GM23248 (cell line): Measurements from ENCODE around the gene KNOP1. TPM values are rescaled to one million over a fixed set of nuclear protein-coding genes. Genes with fewer than 3 reads are reported as not detected.

Experiments
- DNase-seq: peaks from one replicate; pipeline ENCODE4 v3.0.0-alpha.2; 2015
- H2AFZ ChIP-seq: fragments of 200-600 bp; sonication (generic); 2 replicates; pipeline ENCODE4 v1.6.1; 2016; ENCODE audit warnings: antibody characterized with exemption
- H3F3A ChIP-seq: fragments of 200-600 bp; sonication (generic); 2 replicates; pipeline ENCODE4 v1.6.1; 2016; ENCODE audit warnings: mild to moderate bottlenecking, antibody characterized with exemption, mixed run types; ENCODE audit not compliant: insufficient read depth
- H3K27ac ChIP-seq: fragments of 200-600 bp; sonication (generic); 2 replicates; pipeline ENCODE4 v1.5.1; 2016; ENCODE audit warnings: mild to moderate bottlenecking
- H3K27me3 ChIP-seq: fragments of 200-600 bp; sonication (generic); replicated peaks from 2 replicates; pipeline ENCODE4 v1.6.1; 2016; ENCODE audit warnings: mild to moderate bottlenecking; ENCODE audit not compliant: insufficient read depth
- H3K36me3 ChIP-seq: fragments of 200-600 bp; sonication (generic); 2 replicates; pipeline ENCODE4 v1.6.1; 2016; ENCODE audit warnings: low read depth, mild to moderate bottlenecking
- H3K4me1 ChIP-seq: fragments of 200-600 bp; sonication (generic); 2 replicates; pipeline ENCODE4 v1.6.1; 2016; ENCODE audit warnings: mild to moderate bottlenecking; ENCODE audit not compliant: insufficient read depth
- H3K4me2 ChIP-seq: fragments of 200-600 bp; sonication (generic); one replicate; pipeline ENCODE4 v1.6.1; 2016; ENCODE audit warnings: mild to moderate bottlenecking; ENCODE audit not compliant: unreplicated experiment
- H3K4me3 ChIP-seq: fragments of 200-600 bp; sonication (generic); 2 replicates; pipeline ENCODE4 v1.5.1; 2016; ENCODE audit warnings: mild to moderate bottlenecking
- H3K79me2 ChIP-seq: fragments of 200-600 bp; sonication (generic); 2 replicates; pipeline ENCODE4 v1.6.1; 2016; ENCODE audit warnings: mild to moderate bottlenecking; ENCODE audit not compliant: insufficient read depth
- H3K9ac ChIP-seq: fragments of 200-600 bp; sonication (generic); 2 replicates; pipeline ENCODE4 v1.6.1; 2016; ENCODE audit warnings: mild to moderate bottlenecking
- H3K9me2 ChIP-seq: fragments of 200-600 bp; sonication (generic); 2 replicates; pipeline ENCODE4 v1.6.1; 2016; ENCODE audit warnings: mixed run types, mild to moderate bottlenecking, moderate library complexity; ENCODE audit not compliant: insufficient read depth
- H3K9me3 ChIP-seq: fragments of 200-600 bp; sonication (generic); one replicate; pipeline ENCODE4 v1.6.1; 2017; ENCODE audit warnings: low read depth
- H4K20me1 ChIP-seq: fragments of 200-600 bp; sonication (generic); 2 replicates; pipeline ENCODE4 v1.6.0; 2016; ENCODE audit not compliant: insufficient read depth
- EZH2 ChIP-seq: fragments of 200-600 bp; sonication (generic); IDR thresholded peaks from 2 replicates; pipeline ENCODE4 v1.6.1; 2018; ENCODE audit warnings: antibody characterized with exemption, mild to moderate bottlenecking; ENCODE audit not compliant: insufficient read depth, poor library complexity, severe bottlenecking
- EZH2phosphoT487 ChIP-seq: fragments of 200-600 bp; sonication (generic); IDR thresholded peaks from 2 replicates; pipeline ENCODE4 v1.6.1; 2018; ENCODE audit warnings: antibody characterized with exemption, moderate library complexity, mild to moderate bottlenecking, low read depth; ENCODE audit not compliant: insufficient read depth
- WGBS, 2 experiments: methylation state at CpG; one replicate each; pipeline ENCODE4 v1.1.6; 2015 to 2017; ENCODE audit warnings: low lambda C conversion rate in 2 of 2, low coverage in 1 of 2; ENCODE audit errors: missing lambda C conversion rate in 2 of 2; 5-methylcytosine and 5-hydroxymethylcytosine counted together
- in situ Hi-C: fragments of 300-500 bp; cut with MboI; formaldehyde crosslinking; loops from 2 replicates; pipeline ENCODE4 v1.15.0; 2020
- polyA plus RNA-seq: library from polyadenylated mRNA; unstranded; fragments of >200 nt; fragmentation: Nextera tagmentation; extraction: Ambion mirVana; gene quantifications from 2 replicates; pipeline ENCODE4 v1.2.1, GENCODE V29; 2016
- total RNA-seq: library from RNA; depleted of rRNA; stranded (reverse); fragments of >200 nt; shearing (Covaris generic); gene quantifications from 2 replicates; pipeline ENCODE4 v1.2.3, GENCODE V29; 2014

KNOP1 gene
- total and polyA plus RNA-seq, 2 experiments from 2014 or later = 8.0 to 15.6 TPM

DNA sequence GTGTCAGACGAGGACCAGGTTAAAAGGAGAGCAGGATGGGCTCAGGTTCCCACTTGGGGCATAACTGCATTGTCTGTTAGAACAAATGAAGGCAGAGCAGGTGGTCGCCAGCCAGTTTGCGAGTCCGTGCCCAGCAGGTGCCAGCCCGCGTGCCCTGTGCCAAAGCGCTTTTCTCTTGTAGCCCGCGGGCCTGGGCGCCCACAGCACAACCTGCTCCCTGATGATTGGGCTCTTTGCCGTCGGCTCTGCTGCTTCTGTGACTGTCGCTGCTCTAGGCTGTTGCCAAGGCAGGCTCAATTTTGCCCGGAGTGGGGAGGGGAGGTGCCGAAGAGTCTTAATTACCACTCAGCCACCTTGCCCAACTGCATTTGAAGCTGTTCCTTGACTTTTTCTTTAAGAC lies 21.1 kb downstream of the KNOP1 start:
- TF ChIP-seq EZH2 (no peak), EZH2phosphoT487 (no peak)
- H3K4me1 ChIP-seq = peaks cover 43% of the 10 kb centered on the region
- in situ Hi-C loops = no loop called here
- H3K79me2 ChIP-seq = no peaks in the 10 kb centered on the region
- peak overlapping the region; percentile 53 for H3K4me2 ChIP-seq
- no peak overlapping the region for H3K4me3 ChIP-seq
- peak overlapping the region; percentile 81 for H3K27ac ChIP-seq
- H3K9me2 ChIP-seq = no peaks in the 10 kb centered on the region
- no peaks in the 10 kb centered on the region for H3K36me3 ChIP-seq
- peak overlapping the region; percentile 75 for H3K9ac ChIP-seq
- no peaks in the 10 kb centered on the region for H3K9me3 ChIP-seq
- 71 to 79% methylated on average over 15 of the region's 15 CpGs for WGBS, 2 experiments
- peaks cover 46% of the 10 kb centered on the region for H3F3A ChIP-seq
- DNase-seq = no peak
- no peak overlapping the region for H2AFZ ChIP-seq
- H4K20me1 ChIP-seq = no peaks in the 10 kb centered on the region
- H3K27me3 ChIP-seq = no peaks in the 10 kb centered on the region

DNA sequence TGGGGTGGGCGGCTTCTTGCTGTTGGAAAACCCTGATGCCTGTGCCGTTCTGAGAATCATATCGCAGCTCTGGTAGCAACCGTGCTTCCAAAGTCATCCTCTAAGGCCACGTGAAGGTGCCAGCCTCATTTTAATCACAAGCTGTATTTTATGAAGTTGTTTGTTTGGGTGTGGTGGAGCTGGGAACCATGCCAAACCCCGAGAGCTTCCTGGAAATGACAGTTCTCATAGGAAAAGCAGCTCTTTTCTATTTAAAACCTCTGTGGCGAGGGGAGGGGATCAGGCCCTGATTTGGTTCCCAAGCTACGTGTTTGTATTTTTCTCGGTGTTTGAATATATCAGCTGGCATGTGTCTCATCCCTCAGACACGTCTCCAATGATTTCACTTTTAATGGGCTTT lies 21.7 kb downstream of the KNOP1 start:
- WGBS, 2 experiments = 8 to 9% methylated on average over 10 of the region's 10 CpGs
- in situ Hi-C loops = no loop called here

DNA sequence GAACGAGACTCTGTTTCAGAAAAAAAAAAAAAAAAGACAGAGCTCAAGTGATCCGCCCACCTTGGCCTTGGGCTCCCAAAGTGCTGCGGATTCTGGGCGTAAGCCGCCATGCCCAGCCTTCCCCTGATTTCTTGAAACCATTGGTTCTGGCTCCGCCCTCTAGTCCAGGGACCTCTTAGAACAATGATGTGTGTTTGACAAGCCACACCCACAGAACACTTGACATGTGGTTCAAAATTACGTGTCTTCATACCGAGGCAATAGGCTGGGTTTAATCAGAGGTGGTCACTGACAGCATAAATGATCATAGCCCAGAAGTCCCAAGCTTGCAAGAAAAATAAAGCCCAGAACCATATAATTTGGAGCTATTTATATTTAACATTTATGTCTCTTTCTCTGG lies 23.0 kb downstream of the KNOP1 start:
- TF ChIP-seq EZH2phosphoT487 (no peak), EZH2 (no peak)
- peaks cover 31% of the 10 kb centered on the region for H3F3A ChIP-seq
- H3K4me2 ChIP-seq = no peak overlapping the region
- H2AFZ ChIP-seq = no peak overlapping the region
- H3K9ac ChIP-seq = no peak overlapping the region
- no peaks in the 10 kb centered on the region for H3K9me2 ChIP-seq
- peak; percentile 16 for DNase-seq
- H3K36me3 ChIP-seq = 0 out of 2 replicates have a peak, but pooled peaks cover 2% of the 10 kb centered on the region
- no peaks in the 10 kb centered on the region for H3K79me2 ChIP-seq
- in situ Hi-C loops = no loop called here
- H3K27ac ChIP-seq = no peak overlapping the region
- H3K4me1 ChIP-seq = peaks cover 28% of the 10 kb centered on the region
- 63 to 69% methylated on average over 8 of the region's 8 CpGs for WGBS, 2 experiments
- H3K27me3 ChIP-seq = no peaks in the 10 kb centered on the region
- H3K9me3 ChIP-seq = no peaks in the 10 kb centered on the region
- H3K4me3 ChIP-seq = no peak overlapping the region
- H4K20me1 ChIP-seq = no peaks in the 10 kb centered on the region

More for the DNA sequence above, 21.7 kb downstream of the KNOP1 start:
- TF ChIP-seq EZH2 = no peak
- TF ChIP-seq EZH2phosphoT487 = no peak
- Histone ChIP-seq H2AFZ (peak overlapping the region; percentile 48; the same call in 1 of the 2 replicates), H3K27me3 (no peaks in the 10 kb centered on the region), H3K4me2 (peak overlapping the region; percentile 53), H3K4me3 (no peak overlapping the region), H3K27ac (peak overlapping the region; percentile 81), H3K4me1 (peaks cover 42% of the 10 kb centered on the region), H3F3A (peaks cover 45% of the 10 kb centered on the region), H3K79me2 (no peaks in the 10 kb centered on the region), H3K36me3 (0 out of 2 replicates have a peak, but pooled peaks cover 2% of the 10 kb centered on the region), H3K9me3 (no peaks in the 10 kb centered on the region), H3K9ac (peak overlapping the region; percentile 75), H3K9me2 (no peaks in the 10 kb centered on the region), H4K20me1 (no peaks in the 10 kb centered on the region)
- peak; percentile 88 for DNase-seq

DNA sequence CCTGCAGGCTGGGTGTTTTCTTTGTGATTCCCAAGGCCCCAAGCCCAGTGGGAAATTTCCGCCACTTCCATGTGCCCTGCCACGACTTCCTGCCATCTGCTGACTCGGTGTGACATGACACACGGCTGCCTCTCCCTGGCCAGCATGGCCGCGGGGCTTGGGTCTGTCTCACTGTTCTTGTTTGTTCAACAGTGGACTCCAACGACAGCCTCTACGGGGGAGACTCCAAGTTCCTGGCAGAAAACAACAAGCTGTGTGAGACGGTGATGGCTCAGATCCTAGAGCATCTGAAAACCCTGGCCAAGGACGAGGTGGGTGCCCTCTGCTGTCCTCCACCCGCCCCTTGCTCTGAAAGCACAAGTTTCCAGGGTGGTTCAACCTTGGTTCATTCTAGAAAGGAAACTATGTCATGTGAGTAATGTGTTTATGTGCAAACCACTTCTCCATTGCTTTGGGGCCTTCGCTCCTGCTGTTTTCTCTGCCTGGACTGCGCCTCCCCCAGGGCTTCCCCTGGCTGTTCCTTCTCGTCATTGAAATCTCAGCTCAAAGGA lies 26.8 kb downstream of the KNOP1 start:
- DNase-seq = peak; percentile 35
- no peaks in the 10 kb centered on the region for H3K79me2 ChIP-seq
- H3K27me3 ChIP-seq = no peaks in the 10 kb centered on the region
- in situ Hi-C loops = no loop called here
- no peak overlapping the region for H3K27ac ChIP-seq
- no peak overlapping the region for H2AFZ ChIP-seq
- WGBS, 2 experiments = 42 to 44% methylated on average over 14 of the region's 14 CpGs
- no peaks in the 10 kb centered on the region for H3K9me3 ChIP-seq
- H3K9me2 ChIP-seq = no peaks in the 10 kb centered on the region
- H3K4me2 ChIP-seq = no peak overlapping the region
- no peaks in the 10 kb centered on the region for H4K20me1 ChIP-seq
- H3K9ac ChIP-seq = no peak overlapping the region; the same call in 1 of the 2 replicates
- TF ChIP-seq EZH2 (no peak), EZH2phosphoT487 (no peak)
- 0 out of 2 replicates have a peak, but pooled peaks cover 10% of the 10 kb centered on the region for H3F3A ChIP-seq
- H3K36me3 ChIP-seq = 0 out of 2 replicates have a peak, but pooled peaks cover 2% of the 10 kb centered on the region
- H3K4me1 ChIP-seq = peaks cover 5% of the 10 kb centered on the region
- no peak overlapping the region for H3K4me3 ChIP-seq
